IPS-NIHi7 (cell line): ENCODE results near the gene GPSM1.

Experiments
- DNase-seq: peaks from one replicate; pipeline ENCODE4 v3.0.0; 2012; ENCODE audit warnings: mixed read lengths; ENCODE audit errors: extremely low spot score

Gene GPSM1

GRCh38 chr9:136375096-136375495 lies 47.8 kb downstream of the GPSM1 start:
- DNase-seq: no peak

- DNase-seq: no peak
Observed at GRCh38 chr9:136376457-136376856, 49.1 kb downstream of the GPSM1 start.

GRCh38 chr9:136377341-136378169 lies 50.2 kb downstream of the GPSM1 start:
- DNase-seq: no peak

GRCh38 chr9:136378170-136379002 lies 51.0 kb downstream of the GPSM1 start:
- no peak for DNase-seq

DNA sequence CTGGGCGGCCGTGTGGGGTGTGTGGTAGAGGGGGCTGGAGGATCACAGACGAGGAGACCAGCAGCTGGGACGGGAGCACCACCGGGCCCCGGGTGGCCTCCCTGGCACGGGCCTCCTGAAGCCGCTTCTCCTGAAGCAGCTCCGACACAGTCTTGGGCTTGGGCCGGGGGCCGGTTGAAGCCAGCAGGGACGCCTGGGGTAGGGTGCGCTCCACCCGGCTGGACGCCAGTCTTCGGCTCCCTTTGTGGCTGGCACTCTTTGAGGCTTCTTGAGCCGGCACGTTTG lies 51.6 kb downstream of the GPSM1 start:
- DNase-seq: no peak

DNA sequence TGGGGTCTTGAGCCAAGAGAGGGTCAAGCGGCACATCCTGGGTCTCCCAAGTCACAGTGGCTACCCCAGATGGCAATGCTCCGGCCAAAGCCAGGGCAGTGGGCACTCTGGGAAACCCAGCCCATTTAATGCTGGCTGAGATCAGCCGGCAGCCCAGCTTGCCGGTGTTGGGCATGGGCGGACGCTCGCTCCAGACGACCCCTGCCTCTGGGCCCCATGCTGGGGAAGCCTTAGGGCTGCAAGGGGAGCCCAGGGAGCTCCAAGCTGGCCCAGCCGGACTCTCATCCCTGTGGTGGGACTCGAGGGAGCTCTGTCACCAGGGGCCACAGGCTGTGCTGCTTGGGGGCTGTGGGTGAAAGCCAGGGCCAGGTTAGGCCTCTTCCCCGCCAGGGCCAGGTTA lies 52.1 kb downstream of the GPSM1 start:
- DNase-seq: no peak

GRCh38 chr9:136379891-136380290 lies 52.6 kb downstream of the GPSM1 start:
- no peak for DNase-seq

DNA sequence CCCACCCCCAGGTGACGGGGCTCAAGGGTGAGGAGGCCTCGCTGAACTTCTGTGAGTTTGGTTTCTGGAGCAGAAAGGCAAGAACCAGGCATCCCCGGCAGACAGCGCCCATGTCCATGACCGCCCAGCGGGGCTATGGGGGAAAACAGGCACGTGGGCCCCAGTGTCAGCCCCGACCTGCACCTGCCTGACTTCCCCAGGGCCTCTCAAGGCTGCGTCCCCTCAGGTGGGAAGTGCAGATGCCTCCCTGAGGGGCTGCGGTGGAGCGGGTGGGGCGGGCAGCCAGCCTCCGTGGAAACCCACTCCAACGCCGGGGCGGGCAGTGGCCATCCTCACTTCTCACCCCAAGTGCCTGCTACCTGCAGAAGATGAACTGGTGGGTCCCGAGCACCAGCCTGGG lies 53.0 kb downstream of the GPSM1 start:
- no peak for DNase-seq

- DNase-seq: no peak
Observed at GRCh38 chr9:136381311-136381710, 54.0 kb downstream of the GPSM1 start.

- DNase-seq: no peak
Observed at GRCh38 chr9:136381966-136382513, 54.7 kb downstream of the GPSM1 start.

GRCh38 chr9:136383436-136383835 lies 56.1 kb downstream of the GPSM1 start:
- DNase-seq: no peak

DNA sequence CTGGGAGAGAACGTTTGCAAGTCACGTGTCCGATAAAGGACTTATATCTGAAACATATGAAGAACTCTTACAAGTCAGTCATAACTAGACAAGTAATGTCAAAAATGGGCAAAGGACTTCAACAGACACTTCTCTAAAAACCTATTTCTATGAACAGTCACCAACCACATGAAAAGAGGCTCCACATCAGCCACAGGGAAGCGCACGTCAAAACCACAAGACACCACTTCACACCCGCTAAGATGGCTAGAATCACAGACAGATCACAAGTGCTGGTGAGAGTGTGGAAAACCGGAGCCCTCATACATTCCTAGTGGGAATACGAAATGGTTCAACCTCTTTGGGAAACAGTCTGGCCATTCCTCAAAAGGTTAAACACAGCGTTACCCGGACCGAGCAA lies 57.7 kb downstream of the GPSM1 start:
- no peak for DNase-seq

- DNase-seq: no peak
Observed at GRCh38 chr9:136386018-136386417, 58.7 kb downstream of the GPSM1 start.

DNA sequence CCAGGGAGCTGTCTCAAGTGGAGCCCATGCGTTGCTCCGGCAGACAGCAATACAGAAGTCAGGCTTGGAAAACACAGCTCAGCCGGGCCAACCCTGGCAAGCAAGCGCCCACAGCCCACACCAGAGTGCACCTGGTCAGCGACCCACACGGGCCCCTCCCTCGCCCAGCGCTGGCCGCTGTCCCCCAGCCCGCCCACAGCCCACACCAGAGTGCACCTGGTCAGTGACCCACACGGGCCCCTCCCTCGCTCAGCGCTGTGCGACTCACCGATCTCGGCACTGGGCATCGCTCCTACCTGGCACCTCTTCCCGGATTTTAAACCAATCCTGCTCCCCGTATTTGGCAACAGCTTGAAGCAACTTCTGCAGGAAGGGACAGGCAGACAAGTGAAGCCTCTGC lies 59.9 kb downstream of the GPSM1 start:
- DNase-seq: no peak

DNA sequence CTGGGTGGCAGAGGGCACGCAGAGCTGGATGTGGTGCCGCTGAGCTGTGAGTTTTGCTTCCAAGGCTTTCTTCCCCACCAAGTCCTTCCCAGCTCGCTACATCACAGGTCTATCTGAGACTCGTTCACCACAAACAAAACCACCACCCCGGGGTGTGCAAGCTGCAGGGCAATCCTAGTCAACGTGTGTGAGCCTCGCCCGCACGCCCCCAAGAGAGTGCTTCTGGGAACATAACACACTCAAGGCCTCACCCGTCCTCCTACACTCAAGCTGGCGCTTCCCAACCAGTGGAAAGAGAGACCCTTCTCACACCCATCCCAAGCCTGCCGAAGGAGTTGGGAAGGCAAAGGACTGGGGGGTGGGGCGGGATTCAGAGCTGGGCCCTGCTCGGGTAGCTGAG lies 62.1 kb downstream of the GPSM1 start:
- no peak for DNase-seq

DNA sequence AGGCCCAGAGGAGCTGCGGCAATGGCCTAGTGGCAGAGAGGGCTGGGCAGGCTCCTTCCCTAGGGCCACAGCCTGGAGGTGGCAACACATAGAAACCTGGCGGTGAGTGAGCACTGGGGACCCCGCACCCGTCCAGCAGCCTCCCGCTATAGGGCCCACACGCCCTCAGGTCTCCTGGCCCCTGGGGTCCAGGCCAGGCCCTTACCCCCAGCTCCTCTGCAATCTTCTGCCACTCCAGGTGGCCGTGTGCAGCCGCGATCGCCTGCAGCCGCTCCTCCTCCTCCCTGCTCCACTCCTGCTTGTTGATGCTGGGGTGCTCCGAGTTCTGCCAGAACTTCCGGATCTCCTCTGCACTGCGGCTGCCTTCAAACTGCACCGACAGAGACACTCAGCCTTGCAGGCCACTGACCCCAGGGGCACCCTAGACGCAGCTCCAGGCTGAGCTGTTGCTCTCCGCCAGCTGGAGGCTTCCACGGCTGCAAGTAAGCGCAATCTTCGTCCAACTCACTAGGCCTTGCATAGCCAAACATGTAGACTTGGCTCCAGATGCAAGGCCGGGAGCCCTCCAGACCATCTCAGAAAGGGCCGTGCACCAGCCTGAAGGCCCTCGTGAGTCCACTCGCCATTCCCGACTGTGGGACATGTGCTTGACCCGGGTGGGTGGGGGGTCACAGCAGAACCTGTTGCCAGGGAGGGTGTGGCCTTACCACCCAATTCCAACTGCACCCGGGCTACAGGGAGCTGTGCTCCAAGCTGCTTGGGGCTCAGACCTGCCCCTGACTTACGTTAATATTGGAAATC lies 64.6 kb downstream of the GPSM1 start:
- DNase-seq: no peak

- DNase-seq: no peak
Observed at GRCh38 chr9:136392538-136393449, 65.5 kb downstream of the GPSM1 start.

DNA sequence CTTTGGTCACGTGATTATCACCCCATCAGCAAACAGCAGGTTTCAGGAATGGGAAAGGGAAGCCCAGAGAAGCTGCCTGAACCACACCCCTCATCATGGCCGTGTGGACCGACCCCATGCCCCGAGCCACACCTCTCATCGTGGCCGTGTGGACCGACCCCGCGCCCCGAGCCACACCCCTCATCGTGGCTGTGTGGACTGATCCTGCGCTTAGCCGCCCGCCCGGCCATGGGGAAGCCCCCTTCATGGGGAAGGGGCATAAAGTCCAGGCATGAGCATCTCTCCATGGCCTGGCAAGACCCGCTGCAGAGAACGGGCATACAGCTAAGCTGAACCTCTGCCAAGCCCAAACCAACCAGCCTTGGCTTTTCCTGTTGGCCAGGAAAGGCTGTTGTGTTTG lies 66.2 kb downstream of the GPSM1 start:
- DNase-seq: no peak

GRCh38 chr9:136394312-136395019 lies 67.1 kb downstream of the GPSM1 start:
- DNase-seq: no peak

DNA sequence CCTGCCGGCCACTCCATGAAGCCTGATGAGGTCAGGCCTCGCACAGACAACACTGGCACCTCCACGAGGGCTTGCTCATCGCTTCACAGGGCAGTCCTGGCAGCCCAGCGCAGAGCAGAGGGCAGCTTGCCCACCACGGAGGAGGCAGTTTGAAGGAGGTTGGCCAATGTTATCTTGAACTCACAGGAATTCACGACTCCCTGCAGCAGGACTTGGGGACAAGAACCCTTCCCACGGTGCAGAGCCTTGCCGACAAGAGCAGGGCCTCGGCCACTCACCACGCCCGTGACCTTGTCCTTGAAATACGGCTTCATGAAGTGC lies 67.6 kb downstream of the GPSM1 start:
- no peak for DNase-seq
